WTC11 (cell line): ENCODE results near the gene NDUFV1.
"Not testable (repeated sequence)": the region's sequence is repeated elsewhere in the genome, so short reads cannot be mapped to it uniquely, and the experiment has no call there.

Source experiments
- CREB1 ChIP-seq: sonication (generic); formaldehyde crosslinking; IDR thresholded peaks from 2 replicates; pipeline ENCODE4 v1.8.0; 2023; ENCODE audit warnings: mild to moderate bottlenecking, missing genetic modification reagents
- CTCF ChIP-seq: fragments of 200-600 bp; IDR thresholded peaks from 2 replicates; pipeline ENCODE4 v1.8.0; 2022; ENCODE audit warnings: antibody characterized with exemption
- ETV6 ChIP-seq: sonication (generic); formaldehyde crosslinking; IDR thresholded peaks from 2 replicates; pipeline ENCODE4 v1.8.1; 2022; ENCODE audit warnings: mild to moderate bottlenecking, missing genetic modification reagents
- FOXJ3 ChIP-seq: sonication (generic); formaldehyde crosslinking; IDR thresholded peaks from 2 replicates; pipeline ENCODE4 v1.9.0; 2021; ENCODE audit warnings: missing genetic modification reagents, mild to moderate bottlenecking, borderline replicate concordance
- FOXK1 ChIP-seq: sonication (generic); formaldehyde crosslinking; IDR thresholded peaks from 2 replicates; pipeline ENCODE4 v1.8.0; 2022; ENCODE audit warnings: mild to moderate bottlenecking, moderate library complexity, missing genetic modification reagents
- JUN ChIP-seq: sonication (generic); formaldehyde crosslinking; IDR thresholded peaks from 2 replicates; pipeline ENCODE4 v1.8.0; 2023; ENCODE audit warnings: mild to moderate bottlenecking, missing genetic modification reagents
- MAX ChIP-seq: sonication (generic); formaldehyde crosslinking; IDR thresholded peaks from 2 replicates; pipeline ENCODE4 v1.8.0; 2022; ENCODE audit warnings: mild to moderate bottlenecking, missing genetic modification reagents
- SMAD4 ChIP-seq: sonication (generic); formaldehyde crosslinking; IDR thresholded peaks from 2 replicates; pipeline ENCODE4 v1.8.0; 2022; ENCODE audit warnings: mild to moderate bottlenecking, missing genetic modification reagents
- SP1 ChIP-seq: sonication (generic); formaldehyde crosslinking; conservative IDR thresholded peaks from 2 replicates; pipeline ENCODE4 v1.8.1; 2022; ENCODE audit warnings: missing genetic modification reagents
- USF2 ChIP-seq: sonication (generic); formaldehyde crosslinking; IDR thresholded peaks from 2 replicates; pipeline ENCODE4 v1.8.1; 2023; ENCODE audit warnings: mild to moderate bottlenecking, missing genetic modification reagents, moderate library complexity
- ZNF232 ChIP-seq: sonication (generic); formaldehyde crosslinking; IDR thresholded peaks from 2 replicates; pipeline ENCODE4 v1.8.0; 2022; ENCODE audit warnings: mild to moderate bottlenecking, missing genetic modification reagents
- ZNF512 ChIP-seq: sonication (generic); formaldehyde crosslinking; IDR thresholded peaks from 2 replicates; pipeline ENCODE4 v1.8.1; 2022; ENCODE audit warnings: missing genetic modification reagents, borderline replicate concordance

GRCh38 chr11:67618901-67619659 is 12.3 kb downstream of the NDUFV1 start:
- not testable (repeated sequence) for TF ChIP-seq MAX (CRISPR knock-in tag); CTCF; JUN (CRISPR knock-in tag); ZNF512 (CRISPR knock-in tag); ETV6; SMAD4; FOXJ3 (CRISPR knock-in tag); FOXK1 (CRISPR knock-in tag); ZNF232 (CRISPR knock-in tag); USF2 (CRISPR knock-in tag); SP1; CREB1 (CRISPR knock-in tag)
